ENCODE data around the gene PPP3CA.

GRCh38 chr4:101184668-101185067 lies 162.7 kb downstream of the PPP3CA start:
- TF ChIP-seq, protein P1, sequence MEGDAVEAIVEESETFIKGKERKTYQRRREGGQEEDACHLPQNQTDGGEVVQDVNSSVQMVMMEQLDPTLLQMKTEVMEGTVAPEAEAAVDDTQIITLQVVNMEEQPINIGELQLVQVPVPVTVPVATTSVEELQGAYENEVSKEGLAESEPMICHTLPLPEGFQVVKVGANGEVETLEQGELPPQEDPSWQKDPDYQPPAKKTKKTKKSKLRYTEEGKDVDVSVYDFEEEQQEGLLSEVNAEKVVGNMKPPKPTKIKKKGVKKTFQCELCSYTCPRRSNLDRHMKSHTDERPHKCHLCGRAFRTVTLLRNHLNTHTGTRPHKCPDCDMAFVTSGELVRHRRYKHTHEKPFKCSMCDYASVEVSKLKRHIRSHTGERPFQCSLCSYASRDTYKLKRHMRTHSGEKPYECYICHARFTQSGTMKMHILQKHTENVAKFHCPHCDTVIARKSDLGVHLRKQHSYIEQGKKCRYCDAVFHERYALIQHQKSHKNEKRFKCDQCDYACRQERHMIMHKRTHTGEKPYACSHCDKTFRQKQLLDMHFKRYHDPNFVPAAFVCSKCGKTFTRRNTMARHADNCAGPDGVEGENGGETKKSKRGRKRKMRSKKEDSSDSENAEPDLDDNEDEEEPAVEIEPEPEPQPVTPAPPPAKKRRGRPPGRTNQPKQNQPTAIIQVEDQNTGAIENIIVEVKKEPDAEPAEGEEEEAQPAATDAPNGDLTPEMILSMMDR (conservative IDR thresholded peaks at IDR 0.05 in 1 of 2, IDR thresholded peaks at IDR 0.05 in 1 of 2; ENCODE audit: low read depth in 1 of 2, low read length in 2 of 2): no peak
- TF ChIP-seq EZH2 (IDR thresholded peaks at IDR 0.05; ENCODE audit: low read length, missing control alignments): no peak
